GM12878 (cell line): ENCODE measurements around the gene LDHA. TPM values are rescaled to one million over a fixed set of nuclear protein-coding genes. Genes with fewer than 3 reads are reported as not detected.

Experiments
- CEBPB ChIP-seq, 2 experiments: fragments of 150-350 bp in 1 of 2; IDR thresholded peaks; 2 replicates each; pipeline ENCODE4 v1.6.1; 2012 to 2014; ENCODE audit warnings: low read depth in 2 of 2, low read length in 2 of 2, borderline replicate concordance in 1 of 2, inconsistent platforms in 1 of 2
- EED ChIP-seq: sonication (generic); IDR thresholded peaks from 2 replicates; pipeline ENCODE4 v1.6.1; 2016; ENCODE audit warnings: antibody characterized with exemption, low read depth
- IKZF2 ChIP-seq, 2 experiments: fragments of 450-650 bp; IDR thresholded peaks; 2 replicates each; pipeline ENCODE4 v1.6.1; 2017; ENCODE audit warnings: mild to moderate bottlenecking in 2 of 2, moderate library complexity in 2 of 2
- MYB ChIP-seq: fragments of 150-350 bp; IDR thresholded peaks from 2 replicates; pipeline ENCODE4 v1.6.1; 2014; ENCODE audit warnings: mild to moderate bottlenecking, low read depth, low read length, borderline replicate concordance
- RAD21 ChIP-seq: IDR thresholded peaks from 2 replicates; pipeline ENCODE4 v1.6.1; 2011; ENCODE audit warnings: mild to moderate bottlenecking, low read depth, low read length, moderate library complexity; ENCODE audit not compliant: insufficient read depth
- STAT3 ChIP-seq: IDR thresholded peaks from 2 replicates; pipeline ENCODE4 v1.6.1; 2011; ENCODE audit warnings: low read depth, low read length, improper control_type of control experiment
- TARDBP ChIP-seq: IDR thresholded peaks from 2 replicates; pipeline ENCODE4 v1.6.1; 2016; ENCODE audit warnings: borderline replicate concordance
- YBX1 ChIP-seq: fragments of 450-650 bp; IDR thresholded peaks from 2 replicates; pipeline ENCODE4 v1.6.1; 2016; ENCODE audit warnings: antibody characterized with exemption
- ZZZ3 ChIP-seq: IDR thresholded peaks from 2 replicates; pipeline ENCODE4 v1.6.1; 2011; ENCODE audit warnings: low read depth; ENCODE audit not compliant: control insufficient read depth, insufficient read length
- polyA plus RNA-seq, 11 experiments: library from polyadenylated mRNA; depleted of rRNA in 4 of 11; unstranded in 6 of 11; stranded (reverse) in 5 of 11; fragments of >200 nt; fragmentation: Nextera tagmentation in 4 of 11; fragmentation: Illumina TruSeq in 1 of 11; extraction: Ambion mirVana in 4 of 11; extraction: Trizol in 1 of 11; gene quantifications; 1 replicate in 1 of 11; 2 replicates in 10 of 11; pipeline versions ENCODE4 v1.2.1 to v1.2.3, GENCODE V29; 2011 to 2016; ENCODE audit warnings: inconsistent platforms in 2 of 11, missing spikeins in 2 of 11, low read depth in 1 of 11
- total RNA-seq, 4 experiments: library from RNA; depleted of rRNA in 3 of 4; stranded (reverse); fragments of >200 nt in 3 of 4; fragmentation: Illumina TruSeq in 1 of 4; extraction: Trizol in 1 of 4; gene quantifications; 2 replicates each; pipeline versions ENCODE4 v1.2.1 to v1.2.3, GENCODE V29; 2013 to 2021
- TF ChIP-seq, protein P1 (sequence below): fragments of 150-350 bp; IDR thresholded peaks from 2 replicates; pipeline ENCODE4 v1.6.1; 2014; ENCODE audit warnings: mild to moderate bottlenecking, low read depth, low read length
- TF ChIP-seq, protein P2 (sequence below): fragments of 450-650 bp; formaldehyde crosslinking; IDR thresholded peaks from 2 replicates; pipeline ENCODE4 v1.5.0; 2022; ENCODE audit warnings: mild to moderate bottlenecking, missing genetic modification characterization
- TF ChIP-seq, protein P3 (sequence below): fragments of 450-650 bp; IDR thresholded peaks from 2 replicates; pipeline ENCODE4 v1.6.1; 2017; ENCODE audit warnings: mild to moderate bottlenecking

Gene LDHA
- total and polyA plus RNA-seq, 10 of the 15 experiments (the other 5 are each of a cell fraction or from before 2014, with no cell fraction given): 773 to 2,300 (median 1,367) TPM

DNA sequence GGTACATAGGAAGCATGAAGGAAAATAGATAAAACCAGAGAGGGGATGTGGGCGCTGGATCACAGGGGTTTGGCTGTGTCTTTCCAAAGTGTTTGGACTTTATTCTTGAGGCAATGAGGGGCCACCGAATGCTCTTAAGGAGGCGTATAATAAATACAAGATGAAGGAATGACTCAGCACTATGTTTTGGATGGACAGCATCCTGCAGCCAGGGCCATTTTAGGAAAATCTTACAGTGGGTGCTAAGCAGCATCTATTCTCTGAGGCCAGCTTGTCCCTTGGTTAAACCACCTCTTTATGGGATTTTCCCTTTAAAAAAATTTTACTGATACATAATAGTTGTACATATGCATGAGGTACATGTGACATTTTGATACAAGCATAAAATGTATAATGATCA, 4.3 kb upstream of the LDHA start (continued):
- TF ChIP-seq, protein P1, sequence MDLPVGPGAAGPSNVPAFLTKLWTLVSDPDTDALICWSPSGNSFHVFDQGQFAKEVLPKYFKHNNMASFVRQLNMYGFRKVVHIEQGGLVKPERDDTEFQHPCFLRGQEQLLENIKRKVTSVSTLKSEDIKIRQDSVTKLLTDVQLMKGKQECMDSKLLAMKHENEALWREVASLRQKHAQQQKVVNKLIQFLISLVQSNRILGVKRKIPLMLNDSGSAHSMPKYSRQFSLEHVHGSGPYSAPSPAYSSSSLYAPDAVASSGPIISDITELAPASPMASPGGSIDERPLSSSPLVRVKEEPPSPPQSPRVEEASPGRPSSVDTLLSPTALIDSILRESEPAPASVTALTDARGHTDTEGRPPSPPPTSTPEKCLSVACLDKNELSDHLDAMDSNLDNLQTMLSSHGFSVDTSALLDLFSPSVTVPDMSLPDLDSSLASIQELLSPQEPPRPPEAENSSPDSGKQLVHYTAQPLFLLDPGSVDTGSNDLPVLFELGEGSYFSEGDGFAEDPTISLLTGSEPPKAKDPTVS: no peak
- no peak for TF ChIP-seq CEBPB (IDR thresholded peaks at IDR 0.05; ENCODE audit: borderline replicate concordance in 1 of 2, low read depth in 2 of 2, low read length in 2 of 2)
- TF ChIP-seq IKZF2 (IDR thresholded peaks at IDR 0.05): no peak
- TF ChIP-seq, protein P2, sequence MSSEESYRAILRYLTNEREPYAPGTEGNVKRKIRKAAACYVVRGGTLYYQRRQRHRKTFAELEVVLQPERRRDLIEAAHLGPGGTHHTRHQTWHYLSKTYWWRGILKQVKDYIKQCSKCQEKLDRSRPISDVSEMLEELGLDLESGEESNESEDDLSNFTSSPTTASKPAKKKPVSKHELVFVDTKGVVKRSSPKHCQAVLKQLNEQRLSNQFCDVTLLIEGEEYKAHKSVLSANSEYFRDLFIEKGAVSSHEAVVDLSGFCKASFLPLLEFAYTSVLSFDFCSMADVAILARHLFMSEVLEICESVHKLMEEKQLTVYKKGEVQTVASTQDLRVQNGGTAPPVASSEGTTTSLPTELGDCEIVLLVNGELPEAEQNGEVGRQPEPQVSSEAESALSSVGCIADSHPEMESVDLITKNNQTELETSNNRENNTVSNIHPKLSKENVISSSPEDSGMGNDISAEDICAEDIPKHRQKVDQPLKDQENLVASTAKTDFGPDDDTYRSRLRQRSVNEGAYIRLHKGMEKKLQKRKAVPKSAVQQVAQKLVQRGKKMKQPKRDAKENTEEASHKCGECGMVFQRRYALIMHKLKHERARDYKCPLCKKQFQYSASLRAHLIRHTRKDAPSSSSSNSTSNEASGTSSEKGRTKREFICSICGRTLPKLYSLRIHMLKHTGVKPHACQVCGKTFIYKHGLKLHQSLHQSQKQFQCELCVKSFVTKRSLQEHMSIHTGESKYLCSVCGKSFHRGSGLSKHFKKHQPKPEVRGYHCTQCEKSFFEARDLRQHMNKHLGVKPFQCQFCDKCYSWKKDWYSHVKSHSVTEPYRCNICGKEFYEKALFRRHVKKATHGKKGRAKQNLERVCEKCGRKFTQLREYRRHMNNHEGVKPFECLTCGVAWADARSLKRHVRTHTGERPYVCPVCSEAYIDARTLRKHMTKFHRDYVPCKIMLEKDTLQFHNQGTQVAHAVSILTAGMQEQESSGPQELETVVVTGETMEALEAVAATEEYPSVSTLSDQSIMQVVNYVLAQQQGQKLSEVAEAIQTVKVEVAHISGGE (CRISPR knock-in tag): no peak
- no peak for TF ChIP-seq STAT3
- TF ChIP-seq, protein P3, sequence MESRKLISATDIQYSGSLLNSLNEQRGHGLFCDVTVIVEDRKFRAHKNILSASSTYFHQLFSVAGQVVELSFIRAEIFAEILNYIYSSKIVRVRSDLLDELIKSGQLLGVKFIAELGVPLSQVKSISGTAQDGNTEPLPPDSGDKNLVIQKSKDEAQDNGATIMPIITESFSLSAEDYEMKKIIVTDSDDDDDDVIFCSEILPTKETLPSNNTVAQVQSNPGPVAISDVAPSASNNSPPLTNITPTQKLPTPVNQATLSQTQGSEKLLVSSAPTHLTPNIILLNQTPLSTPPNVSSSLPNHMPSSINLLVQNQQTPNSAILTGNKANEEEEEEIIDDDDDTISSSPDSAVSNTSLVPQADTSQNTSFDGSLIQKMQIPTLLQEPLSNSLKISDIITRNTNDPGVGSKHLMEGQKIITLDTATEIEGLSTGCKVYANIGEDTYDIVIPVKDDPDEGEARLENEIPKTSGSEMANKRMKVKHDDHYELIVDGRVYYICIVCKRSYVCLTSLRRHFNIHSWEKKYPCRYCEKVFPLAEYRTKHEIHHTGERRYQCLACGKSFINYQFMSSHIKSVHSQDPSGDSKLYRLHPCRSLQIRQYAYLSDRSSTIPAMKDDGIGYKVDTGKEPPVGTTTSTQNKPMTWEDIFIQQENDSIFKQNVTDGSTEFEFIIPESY: no peak
- no peak for TF ChIP-seq ZZZ3
- no peak for TF ChIP-seq MYB
- TF ChIP-seq TARDBP: no peak
- no peak for TF ChIP-seq YBX1
- TF ChIP-seq RAD21: no peak
- no peak for TF ChIP-seq EED
